NCI-H2196 treated with DMSO at 0.1 percent for 48 hours (cell line): ENCODE results near the gene TBC1D5.
"Not testable (repeated sequence)": the region's sequence is repeated elsewhere in the genome, so short reads cannot be mapped to it uniquely, and the experiment has no call there.

Source experiments
- DNase-seq: peaks from one replicate; lab custom pipeline; 2025; ENCODE audit not compliant: unreplicated experiment; lab: John Stamatoyannopoulos, UW

Gene TBC1D5

GRCh38 chr3:17491190-17491589 lies 251.2 kb downstream of the TBC1D5 start:
- DNase-seq = not testable (repeated sequence)

- DNase-seq = no peak
Measured at GRCh38 chr3:17489139-17489538, 253.3 kb downstream of the TBC1D5 start.

GRCh38 chr3:17481116-17481515 lies 261.3 kb downstream of the TBC1D5 start:
- DNase-seq = no peak

- DNase-seq = no peak
Measured at GRCh38 chr3:17479681-17480405, 262.6 kb downstream of the TBC1D5 start.

GRCh38 chr3:17478673-17479072 lies 263.8 kb downstream of the TBC1D5 start:
- DNase-seq = no peak

- DNase-seq = no peak
Measured at GRCh38 chr3:17473761-17474160, 268.7 kb downstream of the TBC1D5 start.

GRCh38 chr3:17469954-17470353 lies 272.5 kb downstream of the TBC1D5 start:
- no peak for DNase-seq

GRCh38 chr3:17469520-17469919 lies 272.9 kb downstream of the TBC1D5 start:
- no peak for DNase-seq

GRCh38 chr3:17466028-17466427 lies 276.4 kb downstream of the TBC1D5 start:
- no peak for DNase-seq

GRCh38 chr3:17459470-17459993 lies 282.9 kb downstream of the TBC1D5 start:
- DNase-seq = no peak

GRCh38 chr3:17456650-17457049 lies 285.8 kb downstream of the TBC1D5 start:
- no peak for DNase-seq

GRCh38 chr3:17456046-17456445 lies 286.4 kb downstream of the TBC1D5 start:
- DNase-seq = no peak

- DNase-seq = no peak
Measured at GRCh38 chr3:17444865-17445264, 297.6 kb downstream of the TBC1D5 start.

GRCh38 chr3:17443142-17443541 lies 299.3 kb downstream of the TBC1D5 start:
- DNase-seq = no peak

GRCh38 chr3:17442332-17443049 lies 299.9 kb downstream of the TBC1D5 start:
- DNase-seq = no peak

- DNase-seq = no peak
Measured at GRCh38 chr3:17433876-17434275, 308.6 kb downstream of the TBC1D5 start.

- DNase-seq = no peak
Measured at GRCh38 chr3:17432236-17432635, 310.2 kb downstream of the TBC1D5 start.

- no peak for DNase-seq
Measured at GRCh38 chr3:17431484-17432045, 310.9 kb downstream of the TBC1D5 start.

GRCh38 chr3:17431004-17431403 lies 311.4 kb downstream of the TBC1D5 start:
- peak; percentile 3 for DNase-seq

GRCh38 chr3:17430582-17430981 lies 311.8 kb downstream of the TBC1D5 start:
- DNase-seq = no peak

- no peak for DNase-seq
Measured at GRCh38 chr3:17423786-17424536, 318.5 kb downstream of the TBC1D5 start.
